ENCODE data around the gene PTPRG. TPM values are rescaled to one million over a fixed set of nuclear protein-coding genes. Genes with fewer than 3 reads are reported as not detected.

Gene PTPRG
- total RNA-seq, 4 donors from 2014 or later: 8.4 to 37.3 (median 14.9) TPM

- whole genome bisulfite sequencing, 2 donors: 89 to 93% methylated on average over 1 of the region's 1 CpG
- DNase-seq (ENCODE audit: low spot score in 2 of 2): no peak
- no peak overlapping the region for H3K4me3 ChIP-seq (ENCODE audit: low read depth, poor library complexity, severe bottlenecking)
- TF ChIP-seq CTCF (IDR thresholded peaks at IDR 0.05) (no peak), POLR2A (IDR thresholded peaks at IDR 0.05) (no peak)
- intact Hi-C loops (cut with DNase I; ENCODE audit: low total_unique reads): no loop called here
Measured at GRCh38 chr3:61772456-61772855, 211.1 kb downstream of the PTPRG start.

GRCh38 chr3:61774279-61774890 is 213.0 kb downstream of the PTPRG start:
- H3K4me3 ChIP-seq (ENCODE audit: low read depth, poor library complexity, severe bottlenecking): no peak overlapping the region
- WGBS, 2 donors: 43 to 45% methylated on average over 7 of the region's 7 CpGs
- DNase-seq (ENCODE audit: low spot score in 2 of 2): no peak
- intact Hi-C loops (cut with DNase I; ENCODE audit: low total_unique reads): no loop called here
- TF ChIP-seq POLR2A (IDR thresholded peaks at IDR 0.05) (no peak), CTCF (IDR thresholded peaks at IDR 0.05) (no peak)

GRCh38 chr3:61776390-61776789 is 215.0 kb downstream of the PTPRG start:
- TF ChIP-seq CTCF (IDR thresholded peaks at IDR 0.05) (no peak), POLR2A (IDR thresholded peaks at IDR 0.05) (no peak)
- WGBS, 2 donors: 77% methylated on average over 5 of the region's 5 CpGs
- no peak overlapping the region for H3K4me3 ChIP-seq (ENCODE audit: low read depth, poor library complexity, severe bottlenecking)
- intact Hi-C loops (cut with DNase I; ENCODE audit: low total_unique reads): no loop called here
- DNase-seq (ENCODE audit: low spot score in 2 of 2): no peak

GRCh38 chr3:61777483-61777882 is 216.1 kb downstream of the PTPRG start:
- intact Hi-C loops (cut with DNase I; ENCODE audit: low total_unique reads): no loop called here
- 82 to 90% methylated on average over 6 of the region's 6 CpGs for WGBS, 2 donors
- TF ChIP-seq CTCF (IDR thresholded peaks at IDR 0.05) (no peak), POLR2A (IDR thresholded peaks at IDR 0.05) (no peak)
- DNase-seq (ENCODE audit: low spot score in 2 of 2): no peak
- H3K4me3 ChIP-seq (ENCODE audit: low read depth, poor library complexity, severe bottlenecking): no peak overlapping the region

- 91 to 98% methylated on average over 5 of the region's 5 CpGs for WGBS, 2 donors
- no peak for DNase-seq (ENCODE audit: low spot score in 2 of 2)
- intact Hi-C loops (cut with DNase I; ENCODE audit: low total_unique reads): no loop called here
- no peak overlapping the region for H3K4me3 ChIP-seq (ENCODE audit: low read depth, poor library complexity, severe bottlenecking)
- TF ChIP-seq CTCF (IDR thresholded peaks at IDR 0.05) (no peak), POLR2A (IDR thresholded peaks at IDR 0.05) (no peak)
Measured at GRCh38 chr3:61778095-61778494, 216.7 kb downstream of the PTPRG start.

GRCh38 chr3:61780016-61780415 is 218.6 kb downstream of the PTPRG start:
- 23 to 38% methylated on average over 2 of the region's 2 CpGs for WGBS, 2 donors
- intact Hi-C loops (cut with DNase I; ENCODE audit: low total_unique reads): no loop called here
- no peak overlapping the region for H3K4me3 ChIP-seq (ENCODE audit: low read depth, poor library complexity, severe bottlenecking)
- DNase-seq (ENCODE audit: low spot score in 2 of 2): no peak
- no peak for TF ChIP-seq CTCF (IDR thresholded peaks at IDR 0.05)
- TF ChIP-seq POLR2A (IDR thresholded peaks at IDR 0.05): no peak
